HEK293 (cell line): ENCODE results near the gene MUCL3.

ENCODE experiments used
- CTCF ChIP-seq: fragments of 450-650 bp; formaldehyde crosslinking; IDR thresholded peaks from 2 replicates; pipeline ENCODE4 v1.5.1; 2016; ENCODE audit warnings: missing biosample characterization, missing genetic modification characterization
- MEIS1 ChIP-seq: sonication (generic); formaldehyde crosslinking; IDR thresholded peaks from 2 replicates; pipeline ENCODE4 v1.8.1; 2022; ENCODE audit warnings: missing genetic modification reagents, mild to moderate bottlenecking, borderline replicate concordance
- REPIN1 ChIP-seq: fragments of 450-650 bp; formaldehyde crosslinking; IDR thresholded peaks from 2 replicates; pipeline ENCODE4 v1.5.1; 2017; ENCODE audit warnings: missing biosample characterization, missing genetic modification characterization, low read depth
- REST ChIP-seq: fragments of 450-650 bp; formaldehyde crosslinking; IDR thresholded peaks from 2 replicates; pipeline ENCODE4 v1.5.1; 2016; ENCODE audit warnings: missing biosample characterization, missing genetic modification characterization
- ZNF239 ChIP-seq: fragments of 450-650 bp; formaldehyde crosslinking; IDR thresholded peaks from 2 replicates; pipeline ENCODE4 v1.5.1; 2016; ENCODE audit warnings: missing biosample characterization, missing genetic modification characterization
- ZNF501 ChIP-seq: fragments of 450-650 bp; formaldehyde crosslinking; IDR thresholded peaks from 2 replicates; pipeline ENCODE4 v1.5.1; 2016; ENCODE audit warnings: missing biosample characterization, missing genetic modification characterization
- ZNF837 ChIP-seq: fragments of 450-650 bp; formaldehyde crosslinking; IDR thresholded peaks from 2 replicates; pipeline ENCODE4 v1.5.1; 2016; ENCODE audit warnings: missing biosample characterization, missing genetic modification characterization

GRCh38 chr6:30914854-30915590 lies 25.8 kb upstream of the MUCL3 start:
- TF ChIP-seq ZNF501 (tag by site-specific recombination) (no peak), CTCF (tag by site-specific recombination) (no peak), REPIN1 (tag by site-specific recombination) (no peak), ZNF239 (no peak), REST (no peak), ZNF837 (tag by site-specific recombination) (no peak), MEIS1 (CRISPR knock-in tag) (no peak)
